Esophagus muscularis mucosa (tissue), 4 donors: Measurements from ENCODE around the gene SMIM15. TPM values are rescaled to one million over a fixed set of nuclear protein-coding genes. Genes with fewer than 3 reads are reported as not detected.

ENCODE experiments used
- DNase-seq: peaks from one replicate; pipeline ENCODE4 v3.0.0-alpha.2; 2017; ENCODE audit errors: extremely low spot score
- H3K27ac ChIP-seq, 4 donors: fragments of 200-600 bp; sonication (generic); replicated peaks in 1 of 4; 1 replicate in 3 of 4; 2 replicates in 1 of 4; pipeline ENCODE4 v1.5.1; 2016 to 2019; ENCODE audit warnings: mild to moderate bottlenecking in 1 of 4
- H3K27me3 ChIP-seq, 4 donors: fragments of 200-600 bp; sonication (generic); one replicate each; pipeline versions ENCODE4 v1.5.1 to v1.6.0; 2016 to 2019
- H3K36me3 ChIP-seq, 4 donors: fragments of 200-600 bp; sonication (generic); one replicate each; pipeline ENCODE4 v1.5.1; 2016 to 2019
- H3K4me1 ChIP-seq, 4 donors: fragments of 200-600 bp; sonication (generic); one replicate each; pipeline ENCODE4 v1.5.1; 2016 to 2019
- H3K4me3 ChIP-seq, 4 donors: fragments of 200-600 bp; sonication (generic); 1 replicate in 2 of 4; 2 replicates in 2 of 4; pipeline ENCODE4 v1.5.1; 2016 to 2019; ENCODE audit warnings: mild to moderate bottlenecking in 4 of 4, moderate library complexity in 1 of 4
- H3K9me3 ChIP-seq, 4 donors: fragments of 200-600 bp; sonication (generic); 1 replicate in 3 of 4; 2 replicates in 1 of 4; pipeline ENCODE4 v1.5.1; 2016 to 2019
- EP300 ChIP-seq: sonication (generic); formaldehyde crosslinking; IDR thresholded peaks from one replicate; pipeline ENCODE4 v1.6.1; 2017; ENCODE audit warnings: antibody characterized with exemption
- POLR2A ChIP-seq: fragments of 450-650 bp; IDR thresholded peaks from one replicate; pipeline ENCODE4 v1.6.1; 2017; ENCODE audit warnings: antibody characterized with exemption, moderate library complexity, mild to moderate bottlenecking, low read depth
- POLR2AphosphoS5 ChIP-seq, 2 donors: sonication (generic); formaldehyde crosslinking; IDR thresholded peaks; one replicate each; pipeline ENCODE4 v1.6.1; 2017; ENCODE audit warnings: antibody characterized with exemption in 2 of 2
- WGBS: methylation state at CpG from one replicate; pipeline ENCODE4 v1.1.5; 2018; 5-methylcytosine and 5-hydroxymethylcytosine counted together
- intact Hi-C: fragments of 100-400 bp; cut with DNase I; formaldehyde crosslinking; loops from one replicate; pipeline ENCODE4 v1.15.1; 2023
- total RNA-seq, 4 donors: library from RNA; depleted of rRNA; stranded (reverse); fragments of >200 nt; gene quantifications; one replicate each; pipeline versions ENCODE4 v1.1.0 to v1.2.1, GENCODE V29; 2016
- TF ChIP-seq, protein P1 (sequence below), 3 experiments: fragments of 200-600 bp in 2 of 3; fragments of 450-650 bp in 1 of 3; sonication (generic) in 2 of 3; IDR thresholded peaks; one replicate each; pipeline ENCODE4 v1.5.1; 2017 to 2019; ENCODE audit warnings: antibody characterized with exemption in 3 of 3, mild to moderate bottlenecking in 2 of 3, moderate library complexity in 1 of 3

The SMIM15 gene
- total RNA-seq, 4 donors from 2014 or later, result 17.0 to 29.6 (median 26.6) TPM

DNA sequence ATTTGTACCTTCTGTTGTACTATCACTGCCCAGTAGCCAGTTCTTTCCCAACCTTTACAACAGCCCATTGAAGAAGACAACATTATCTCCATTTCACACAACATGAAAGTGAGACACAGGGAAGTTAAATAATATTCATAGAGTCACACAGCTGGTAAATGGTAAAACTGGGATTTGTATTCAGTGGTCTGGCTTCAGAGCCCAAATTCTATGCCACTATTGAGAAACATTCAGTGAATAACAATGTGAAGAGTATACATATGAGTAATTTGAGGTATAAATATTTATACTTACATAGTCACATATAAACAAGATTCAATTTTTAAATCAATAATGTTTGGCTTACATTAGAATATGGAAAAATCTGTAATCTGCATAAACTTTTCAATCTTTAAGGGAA lies 13.8 kb downstream of the SMIM15 start:
- Histone ChIP-seq H3K9me3 (no peaks in the 10 kb centered on the region), H3K27me3 (no peaks in the 10 kb centered on the region), H3K4me3 (no peak overlapping the region), H3K36me3 (no peaks in the 10 kb centered on the region), H3K4me1 (no peaks in the 10 kb centered on the region), H3K27ac (no peak overlapping the region)
- no peak for DNase-seq
- TF ChIP-seq, protein P1, sequence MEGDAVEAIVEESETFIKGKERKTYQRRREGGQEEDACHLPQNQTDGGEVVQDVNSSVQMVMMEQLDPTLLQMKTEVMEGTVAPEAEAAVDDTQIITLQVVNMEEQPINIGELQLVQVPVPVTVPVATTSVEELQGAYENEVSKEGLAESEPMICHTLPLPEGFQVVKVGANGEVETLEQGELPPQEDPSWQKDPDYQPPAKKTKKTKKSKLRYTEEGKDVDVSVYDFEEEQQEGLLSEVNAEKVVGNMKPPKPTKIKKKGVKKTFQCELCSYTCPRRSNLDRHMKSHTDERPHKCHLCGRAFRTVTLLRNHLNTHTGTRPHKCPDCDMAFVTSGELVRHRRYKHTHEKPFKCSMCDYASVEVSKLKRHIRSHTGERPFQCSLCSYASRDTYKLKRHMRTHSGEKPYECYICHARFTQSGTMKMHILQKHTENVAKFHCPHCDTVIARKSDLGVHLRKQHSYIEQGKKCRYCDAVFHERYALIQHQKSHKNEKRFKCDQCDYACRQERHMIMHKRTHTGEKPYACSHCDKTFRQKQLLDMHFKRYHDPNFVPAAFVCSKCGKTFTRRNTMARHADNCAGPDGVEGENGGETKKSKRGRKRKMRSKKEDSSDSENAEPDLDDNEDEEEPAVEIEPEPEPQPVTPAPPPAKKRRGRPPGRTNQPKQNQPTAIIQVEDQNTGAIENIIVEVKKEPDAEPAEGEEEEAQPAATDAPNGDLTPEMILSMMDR (IDR thresholded peaks at IDR 0.05), result no peak
- TF ChIP-seq EP300 (no peak), POLR2A (no peak), POLR2AphosphoS5 (IDR thresholded peaks at IDR 0.05) (no peak)
- intact Hi-C loops, result no loop called here

DNA sequence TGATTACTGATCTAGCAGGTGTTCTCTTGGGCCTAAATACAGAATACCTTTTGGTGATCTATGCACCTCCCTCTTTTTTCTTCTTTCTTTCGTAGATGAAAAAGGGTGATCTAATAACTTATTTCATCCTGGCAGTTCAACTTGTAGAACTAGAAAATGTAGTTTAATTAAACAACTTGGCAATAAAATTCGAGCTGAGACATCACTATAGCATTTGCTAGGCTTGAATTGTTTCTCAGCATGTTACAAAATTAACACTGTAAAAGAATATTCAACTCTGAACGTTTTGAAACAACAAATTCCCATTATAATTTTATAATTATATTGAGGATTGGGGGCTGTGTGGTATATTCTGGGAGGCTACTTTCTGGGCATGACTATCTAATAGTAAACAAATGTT lies 19.5 kb downstream of the SMIM15 start:
- Histone ChIP-seq H3K4me1 (no peaks in the 10 kb centered on the region), H3K27ac (no peak overlapping the region), H3K9me3 (no peaks in the 10 kb centered on the region), H3K4me3 (no peak overlapping the region), H3K36me3 (no peaks in the 10 kb centered on the region), H3K27me3 (no peaks in the 10 kb centered on the region)
- intact Hi-C loops, result no loop called here
- 73% methylated on average over 3 of the region's 3 CpGs for WGBS
- TF ChIP-seq POLR2AphosphoS5 (IDR thresholded peaks at IDR 0.05), result no peak
- no peak for TF ChIP-seq POLR2A
- TF ChIP-seq EP300, result no peak
- TF ChIP-seq, protein P1 (IDR thresholded peaks at IDR 0.05), result no peak
- no peak for DNase-seq

DNA sequence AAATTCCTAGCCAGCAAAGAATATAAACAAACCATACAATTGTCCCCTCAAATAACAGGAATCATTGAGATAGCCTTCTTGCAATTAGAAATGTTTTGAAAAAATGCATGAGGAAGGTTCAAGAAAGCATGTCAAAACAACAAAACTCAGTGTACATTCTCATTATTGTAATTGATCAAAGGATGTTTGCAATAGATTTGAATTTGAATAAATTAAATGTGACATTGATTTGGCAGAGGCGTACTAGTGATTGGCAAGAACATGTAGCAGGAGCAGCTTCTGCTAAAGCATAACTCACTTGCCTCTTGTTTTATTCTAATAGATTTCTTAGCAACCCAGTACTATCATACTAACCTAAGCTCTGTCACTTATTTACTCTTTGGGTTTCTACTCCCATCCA lies 19.9 kb downstream of the SMIM15 start:
- TF ChIP-seq EP300 (no peak), POLR2AphosphoS5 (IDR thresholded peaks at IDR 0.05) (no peak), POLR2A (no peak)
- TF ChIP-seq, protein P1 (IDR thresholded peaks at IDR 0.05), result no peak
- Histone ChIP-seq H3K9me3 (no peaks in the 10 kb centered on the region), H3K4me3 (no peak overlapping the region), H3K27ac (no peak overlapping the region), H3K4me1 (no peaks in the 10 kb centered on the region), H3K27me3 (no peaks in the 10 kb centered on the region), H3K36me3 (no peaks in the 10 kb centered on the region)
- WGBS, result 88% methylated on average over 1 of the region's 1 CpG
- no peak for DNase-seq
- intact Hi-C loops, result no loop called here

DNA sequence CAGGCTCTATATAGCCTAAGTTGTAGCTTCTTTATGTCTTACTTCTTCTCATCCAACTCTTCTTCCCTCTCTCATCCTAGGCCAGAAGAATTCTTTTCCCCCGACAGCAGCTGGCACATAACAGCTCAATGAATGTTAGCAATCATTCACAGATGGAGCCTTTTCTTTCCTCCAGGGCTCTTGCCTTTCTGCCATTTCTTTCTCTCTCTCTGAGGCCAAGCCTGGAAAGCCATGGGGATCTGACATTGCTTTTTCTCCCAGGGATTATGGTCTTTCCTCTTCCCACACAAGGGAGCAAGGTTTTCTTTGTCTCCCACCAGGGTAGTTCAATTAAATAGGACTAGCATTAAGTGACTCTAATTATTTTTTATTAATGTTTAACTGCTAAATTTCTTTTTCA lies 20.5 kb downstream of the SMIM15 start:
- DNase-seq, result no peak
- TF ChIP-seq POLR2AphosphoS5 (IDR thresholded peaks at IDR 0.05) (no peak), POLR2A (no peak), EP300 (no peak)
- TF ChIP-seq, protein P1 (IDR thresholded peaks at IDR 0.05), result no peak
- Histone ChIP-seq H3K4me3 (no peak overlapping the region), H3K4me1 (no peaks in the 10 kb centered on the region), H3K27me3 (no peaks in the 10 kb centered on the region), H3K27ac (no peak overlapping the region), H3K9me3 (no peaks in the 10 kb centered on the region), H3K36me3 (no peaks in the 10 kb centered on the region)
- intact Hi-C loops, result no loop called here
- 46% methylated on average over 1 of the region's 1 CpG for WGBS

DNA sequence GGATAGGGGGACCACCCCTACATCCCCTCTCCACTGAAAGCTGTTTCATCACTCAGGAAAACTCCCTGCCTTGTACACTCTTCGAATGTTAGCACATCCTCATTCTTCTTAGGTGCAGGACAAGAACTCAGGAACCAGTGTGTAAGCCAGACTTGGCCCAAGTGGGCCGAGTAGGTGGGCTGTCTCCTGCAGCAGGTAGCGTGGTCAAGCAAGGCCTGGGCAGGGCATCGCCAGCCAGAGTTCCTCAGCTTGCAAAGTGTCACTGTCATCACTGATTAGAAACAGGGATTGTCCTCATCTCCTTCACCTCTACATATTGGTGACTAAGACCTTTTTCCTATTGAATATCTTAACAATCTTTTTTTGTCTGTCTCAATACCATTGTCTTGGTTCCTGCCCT lies 22.3 kb downstream of the SMIM15 start:
- Histone ChIP-seq H3K4me3 (no peak overlapping the region), H3K4me1 (no peaks in the 10 kb centered on the region), H3K27ac (no peak overlapping the region), H3K27me3 (no peaks in the 10 kb centered on the region), H3K36me3 (no peaks in the 10 kb centered on the region), H3K9me3 (no peaks in the 10 kb centered on the region)
- intact Hi-C loops, result no loop called here
- 98% methylated on average over 4 of the region's 4 CpGs for WGBS
- no peak for DNase-seq
- TF ChIP-seq EP300 (no peak), POLR2AphosphoS5 (IDR thresholded peaks at IDR 0.05) (no peak), POLR2A (no peak)
- TF ChIP-seq, protein P1 (IDR thresholded peaks at IDR 0.05), result no peak
